ENCODE measurements around the gene PTPRG. TPM values are rescaled to one million over a fixed set of nuclear protein-coding genes. Genes with fewer than 3 reads are reported as not detected.

Gene PTPRG
- total RNA-seq, 1 donor = 148 TPM

DNA sequence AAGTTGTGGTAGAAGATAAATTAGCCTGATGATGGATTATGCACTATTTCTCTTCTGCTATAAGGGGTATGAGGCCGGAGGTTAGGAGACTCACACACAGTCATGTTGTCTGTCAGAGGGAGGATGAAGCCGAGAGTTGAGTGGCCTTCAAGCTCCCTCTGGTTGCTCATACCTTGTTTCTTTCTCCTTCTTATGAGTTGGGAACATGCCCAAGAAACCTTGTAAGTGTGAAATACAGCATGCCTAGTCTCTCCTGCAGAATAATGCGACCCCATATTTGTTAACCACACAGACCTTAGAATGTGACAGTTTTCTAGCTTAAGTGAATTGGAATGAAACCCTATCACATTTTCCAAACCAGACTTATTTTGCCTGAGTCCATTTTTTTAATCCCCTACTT is 366.7 kb downstream of the PTPRG start:
- H3K4me3 ChIP-seq (ENCODE audit: insufficient read depth, low read length) = no peak overlapping the region
- H3K9me3 ChIP-seq (ENCODE audit: low read depth, low read length) = no peaks in the 10 kb centered on the region
- H3K36me3 ChIP-seq (ENCODE audit: insufficient read depth, low read length) = no peaks in the 10 kb centered on the region
- TF ChIP-seq, protein P1, sequence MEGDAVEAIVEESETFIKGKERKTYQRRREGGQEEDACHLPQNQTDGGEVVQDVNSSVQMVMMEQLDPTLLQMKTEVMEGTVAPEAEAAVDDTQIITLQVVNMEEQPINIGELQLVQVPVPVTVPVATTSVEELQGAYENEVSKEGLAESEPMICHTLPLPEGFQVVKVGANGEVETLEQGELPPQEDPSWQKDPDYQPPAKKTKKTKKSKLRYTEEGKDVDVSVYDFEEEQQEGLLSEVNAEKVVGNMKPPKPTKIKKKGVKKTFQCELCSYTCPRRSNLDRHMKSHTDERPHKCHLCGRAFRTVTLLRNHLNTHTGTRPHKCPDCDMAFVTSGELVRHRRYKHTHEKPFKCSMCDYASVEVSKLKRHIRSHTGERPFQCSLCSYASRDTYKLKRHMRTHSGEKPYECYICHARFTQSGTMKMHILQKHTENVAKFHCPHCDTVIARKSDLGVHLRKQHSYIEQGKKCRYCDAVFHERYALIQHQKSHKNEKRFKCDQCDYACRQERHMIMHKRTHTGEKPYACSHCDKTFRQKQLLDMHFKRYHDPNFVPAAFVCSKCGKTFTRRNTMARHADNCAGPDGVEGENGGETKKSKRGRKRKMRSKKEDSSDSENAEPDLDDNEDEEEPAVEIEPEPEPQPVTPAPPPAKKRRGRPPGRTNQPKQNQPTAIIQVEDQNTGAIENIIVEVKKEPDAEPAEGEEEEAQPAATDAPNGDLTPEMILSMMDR (IDR thresholded peaks at IDR 0.05; ENCODE audit: extremely low read depth, low read depth, low read length) = no peak
- H3K27me3 ChIP-seq (ENCODE audit: insufficient read depth, low read length) = no peaks in the 10 kb centered on the region
- H3K4me2 ChIP-seq (ENCODE audit: insufficient read depth, low read length) = peak overlapping the region; percentile 73
- peaks cover 25% of the 10 kb centered on the region for H3K79me2 ChIP-seq (ENCODE audit: insufficient read depth, low read length)
- no peak overlapping the region for H2AFZ ChIP-seq (ENCODE audit: low read length)
- H4K20me1 ChIP-seq (ENCODE audit: insufficient read depth, low read length) = no peaks in the 10 kb centered on the region
- no peak for DNase-seq (ENCODE audit: insufficient read length, low spot score, missing footprints)
- peak overlapping the region; percentile 93 for H3K27ac ChIP-seq (ENCODE audit: low read depth, low read length)
- H3K4me1 ChIP-seq (ENCODE audit: insufficient read depth, low read length) = peaks cover 22% of the 10 kb centered on the region

GRCh38 chr3:61928776-61929314 is 367.5 kb downstream of the PTPRG start:
- Histone ChIP-seq H3K79me2 (ENCODE audit: insufficient read depth, low read length) (peaks cover 28% of the 10 kb centered on the region), H3K4me2 (ENCODE audit: insufficient read depth, low read length) (no peak overlapping the region), H3K36me3 (ENCODE audit: insufficient read depth, low read length) (no peaks in the 10 kb centered on the region), H3K9me3 (ENCODE audit: low read depth, low read length) (no peaks in the 10 kb centered on the region), H4K20me1 (ENCODE audit: insufficient read depth, low read length) (no peaks in the 10 kb centered on the region), H3K27ac (ENCODE audit: low read depth, low read length) (no peak overlapping the region), H3K4me1 (ENCODE audit: insufficient read depth, low read length) (peaks cover 22% of the 10 kb centered on the region), H3K27me3 (ENCODE audit: insufficient read depth, low read length) (no peaks in the 10 kb centered on the region), H2AFZ (ENCODE audit: low read length) (no peak overlapping the region), H3K4me3 (ENCODE audit: insufficient read depth, low read length) (no peak overlapping the region)
- TF ChIP-seq, protein P1 (IDR thresholded peaks at IDR 0.05; ENCODE audit: extremely low read depth, low read depth, low read length) = no peak
- DNase-seq (ENCODE audit: insufficient read length, low spot score, missing footprints) = no peak

DNA sequence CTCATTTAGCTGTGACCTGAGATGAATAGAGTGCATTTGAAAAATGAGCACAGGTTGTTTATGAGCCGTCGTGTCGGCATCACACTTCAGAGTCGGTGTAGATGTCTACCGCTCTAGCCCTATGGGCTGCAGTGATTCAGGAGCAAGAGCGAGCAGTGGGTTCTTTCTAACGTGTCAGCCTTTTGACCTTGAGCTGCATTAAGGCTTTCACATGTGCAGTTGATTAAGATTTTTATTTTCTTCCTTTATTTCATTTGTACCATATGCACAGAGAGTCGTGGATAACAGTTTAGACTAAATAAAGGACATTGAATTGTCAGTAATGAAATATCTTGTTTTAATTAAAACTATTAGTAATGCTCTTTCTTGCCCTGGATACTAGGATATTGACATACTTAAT is 368.2 kb downstream of the PTPRG start:
- TF ChIP-seq, protein P1 (IDR thresholded peaks at IDR 0.05; ENCODE audit: extremely low read depth, low read depth, low read length) = no peak
- no peak overlapping the region for H3K4me2 ChIP-seq (ENCODE audit: insufficient read depth, low read length)
- H3K27me3 ChIP-seq (ENCODE audit: insufficient read depth, low read length) = no peaks in the 10 kb centered on the region
- no peaks in the 10 kb centered on the region for H4K20me1 ChIP-seq (ENCODE audit: insufficient read depth, low read length)
- DNase-seq (ENCODE audit: insufficient read length, low spot score, missing footprints) = no peak
- peaks cover 28% of the 10 kb centered on the region for H3K79me2 ChIP-seq (ENCODE audit: insufficient read depth, low read length)
- H3K4me3 ChIP-seq (ENCODE audit: insufficient read depth, low read length) = no peak overlapping the region
- no peak overlapping the region for H2AFZ ChIP-seq (ENCODE audit: low read length)
- H3K9me3 ChIP-seq (ENCODE audit: low read depth, low read length) = no peaks in the 10 kb centered on the region
- H3K36me3 ChIP-seq (ENCODE audit: insufficient read depth, low read length) = no peaks in the 10 kb centered on the region
- H3K27ac ChIP-seq (ENCODE audit: low read depth, low read length) = no peak overlapping the region
- H3K4me1 ChIP-seq (ENCODE audit: insufficient read depth, low read length) = peaks cover 22% of the 10 kb centered on the region

DNA sequence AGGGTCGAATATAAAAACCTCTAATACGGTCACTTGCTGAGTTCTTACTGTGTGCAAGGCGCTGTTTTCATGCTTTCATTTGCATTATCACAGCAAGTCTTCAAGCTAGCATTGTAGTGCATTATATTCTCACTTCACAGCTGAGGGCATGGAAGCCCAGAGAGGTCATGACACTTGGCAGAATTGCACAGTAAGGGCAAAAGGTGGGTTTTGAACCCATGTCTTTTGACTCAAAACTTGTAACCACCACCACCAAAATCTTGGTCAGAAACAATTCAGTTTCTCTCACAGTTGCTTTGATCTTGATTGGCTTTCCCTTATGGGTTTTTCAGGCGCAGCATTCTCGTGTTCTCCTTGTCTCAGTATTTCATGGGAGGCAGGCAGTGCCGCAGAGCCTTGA is 371.1 kb downstream of the PTPRG start:
- TF ChIP-seq, protein P1 (IDR thresholded peaks at IDR 0.05; ENCODE audit: extremely low read depth, low read depth, low read length) = no peak
- no peaks in the 10 kb centered on the region for H3K36me3 ChIP-seq (ENCODE audit: insufficient read depth, low read length)
- H3K4me3 ChIP-seq (ENCODE audit: insufficient read depth, low read length) = no peak overlapping the region
- H2AFZ ChIP-seq (ENCODE audit: low read length) = no peak overlapping the region
- H3K9me3 ChIP-seq (ENCODE audit: low read depth, low read length) = no peaks in the 10 kb centered on the region
- peaks cover 22% of the 10 kb centered on the region for H3K79me2 ChIP-seq (ENCODE audit: insufficient read depth, low read length)
- H4K20me1 ChIP-seq (ENCODE audit: insufficient read depth, low read length) = no peaks in the 10 kb centered on the region
- DNase-seq (ENCODE audit: insufficient read length, low spot score, missing footprints) = no peak
- no peak overlapping the region for H3K27ac ChIP-seq (ENCODE audit: low read depth, low read length)
- no peak overlapping the region for H3K4me2 ChIP-seq (ENCODE audit: insufficient read depth, low read length)
- peaks cover 11% of the 10 kb centered on the region for H3K4me1 ChIP-seq (ENCODE audit: insufficient read depth, low read length)
- no peaks in the 10 kb centered on the region for H3K27me3 ChIP-seq (ENCODE audit: insufficient read depth, low read length)

All from osteoblast (primary cell).